ENCODE data around the gene TNFAIP3.

GRCh38 chr6:137871831-137872454, 4.9 kb downstream of the TNFAIP3 start:
- TF ChIP-seq CTCF (IDR thresholded peaks at IDR 0.05) = no peak
- no peak for TF ChIP-seq POLR2A (IDR thresholded peaks at IDR 0.05)

Measured in lower leg skin (tissue), 3 donors.